ENCODE data around the gene ERN1. TPM values are rescaled to one million over a fixed set of nuclear protein-coding genes. Genes with fewer than 3 reads are reported as not detected.
"Not testable (repeated sequence)": the region's sequence is repeated elsewhere in the genome, so short reads cannot be mapped to it uniquely, and the experiment has no call there.

ERN1 gene
- total RNA-seq, 1 experiment from 2014 or later = 6.5 TPM

DNA sequence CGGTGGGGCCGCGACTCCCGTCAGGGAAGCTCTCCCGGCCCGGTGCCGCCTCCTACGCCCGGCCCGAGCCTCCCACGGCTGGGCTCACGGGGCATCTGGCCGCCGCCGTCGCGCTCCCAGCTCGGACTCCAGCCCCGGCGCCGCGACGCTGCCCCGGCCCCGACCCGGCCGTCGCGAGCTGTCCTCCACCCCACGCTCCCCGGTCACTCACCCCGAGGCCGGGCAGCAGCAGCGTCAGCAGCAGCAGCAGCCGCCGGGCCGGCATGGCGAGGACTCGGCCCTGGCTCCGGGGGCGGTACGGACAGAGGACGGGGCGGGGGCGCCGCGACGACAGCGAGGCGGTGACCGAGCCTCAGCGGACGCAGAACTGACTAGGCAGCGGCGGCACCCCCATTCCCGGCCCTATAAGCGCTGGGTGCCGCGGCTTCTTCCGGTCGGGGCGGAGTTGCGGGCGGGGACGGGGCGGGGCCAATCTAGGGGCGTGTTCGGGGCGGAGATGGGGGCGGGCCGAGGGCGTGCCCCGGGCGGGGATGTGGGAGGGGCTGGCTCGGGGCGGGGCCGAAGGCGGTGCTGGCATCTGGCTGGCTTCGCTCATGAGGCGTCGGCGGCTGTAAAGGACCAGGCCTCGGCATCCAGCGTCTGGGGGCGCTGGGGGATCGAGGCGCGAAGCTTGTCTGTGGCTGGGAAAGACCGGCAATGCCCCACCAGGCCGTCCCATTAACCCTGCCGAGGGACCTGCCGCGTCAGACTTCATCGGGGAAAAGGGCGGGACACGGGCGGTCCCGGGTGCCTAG lies at the start of gene ERN1 (continued):
- TF ChIP-seq, protein P1, sequence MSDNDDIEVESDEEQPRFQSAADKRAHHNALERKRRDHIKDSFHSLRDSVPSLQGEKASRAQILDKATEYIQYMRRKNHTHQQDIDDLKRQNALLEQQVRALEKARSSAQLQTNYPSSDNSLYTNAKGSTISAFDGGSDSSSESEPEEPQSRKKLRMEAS (CRISPR knock-in tag; IDR thresholded peaks at IDR 0.05) = peak; percentile 92
- TF ChIP-seq, protein P2, sequence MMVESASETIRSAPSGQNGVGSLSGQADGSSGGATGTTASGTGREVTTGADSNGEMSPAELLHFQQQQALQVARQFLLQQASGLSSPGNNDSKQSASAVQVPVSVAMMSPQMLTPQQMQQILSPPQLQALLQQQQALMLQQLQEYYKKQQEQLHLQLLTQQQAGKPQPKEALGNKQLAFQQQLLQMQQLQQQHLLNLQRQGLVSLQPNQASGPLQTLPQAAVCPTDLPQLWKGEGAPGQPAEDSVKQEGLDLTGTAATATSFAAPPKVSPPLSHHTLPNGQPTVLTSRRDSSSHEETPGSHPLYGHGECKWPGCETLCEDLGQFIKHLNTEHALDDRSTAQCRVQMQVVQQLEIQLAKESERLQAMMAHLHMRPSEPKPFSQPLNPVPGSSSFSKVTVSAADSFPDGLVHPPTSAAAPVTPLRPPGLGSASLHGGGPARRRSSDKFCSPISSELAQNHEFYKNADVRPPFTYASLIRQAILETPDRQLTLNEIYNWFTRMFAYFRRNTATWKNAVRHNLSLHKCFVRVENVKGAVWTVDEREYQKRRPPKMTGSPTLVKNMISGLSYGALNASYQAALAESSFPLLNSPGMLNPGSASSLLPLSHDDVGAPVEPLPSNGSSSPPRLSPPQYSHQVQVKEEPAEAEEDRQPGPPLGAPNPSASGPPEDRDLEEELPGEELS (CRISPR knock-in tag; IDR thresholded peaks at IDR 0.05) = peak; percentile 49; the same call in 1 of the 2 replicates
- TF ChIP-seq, protein P3, sequence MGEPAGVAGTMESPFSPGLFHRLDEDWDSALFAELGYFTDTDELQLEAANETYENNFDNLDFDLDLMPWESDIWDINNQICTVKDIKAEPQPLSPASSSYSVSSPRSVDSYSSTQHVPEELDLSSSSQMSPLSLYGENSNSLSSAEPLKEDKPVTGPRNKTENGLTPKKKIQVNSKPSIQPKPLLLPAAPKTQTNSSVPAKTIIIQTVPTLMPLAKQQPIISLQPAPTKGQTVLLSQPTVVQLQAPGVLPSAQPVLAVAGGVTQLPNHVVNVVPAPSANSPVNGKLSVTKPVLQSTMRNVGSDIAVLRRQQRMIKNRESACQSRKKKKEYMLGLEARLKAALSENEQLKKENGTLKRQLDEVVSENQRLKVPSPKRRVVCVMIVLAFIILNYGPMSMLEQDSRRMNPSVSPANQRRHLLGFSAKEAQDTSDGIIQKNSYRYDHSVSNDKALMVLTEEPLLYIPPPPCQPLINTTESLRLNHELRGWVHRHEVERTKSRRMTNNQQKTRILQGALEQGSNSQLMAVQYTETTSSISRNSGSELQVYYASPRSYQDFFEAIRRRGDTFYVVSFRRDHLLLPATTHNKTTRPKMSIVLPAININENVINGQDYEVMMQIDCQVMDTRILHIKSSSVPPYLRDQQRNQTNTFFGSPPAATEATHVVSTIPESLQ (CRISPR knock-in tag; IDR thresholded peaks at IDR 0.05) = no peak
- no peak for TF ChIP-seq SMAD4 (CRISPR knock-in tag; IDR thresholded peaks at IDR 0.05)

DNA sequence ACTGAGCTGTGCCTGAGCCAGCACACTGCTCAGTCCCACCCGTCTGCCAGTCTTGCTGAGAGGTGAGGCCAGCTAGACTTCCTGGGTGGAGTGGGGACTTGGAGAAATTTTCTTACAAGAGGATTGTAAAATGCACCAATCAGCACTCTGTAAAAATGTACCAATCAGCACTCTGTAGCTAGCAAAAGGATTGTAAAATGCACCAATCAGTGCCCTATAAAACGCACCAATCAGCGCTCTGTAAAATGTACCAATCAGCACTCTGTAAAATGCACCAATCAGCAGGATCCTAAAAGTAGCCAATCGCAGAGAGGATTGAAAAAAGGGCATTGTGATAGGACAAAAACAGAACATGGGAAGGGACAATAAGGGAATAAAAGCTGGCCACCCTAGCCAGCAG lies 49.1 kb upstream of the ERN1 start:
- H3K27ac Mint-ChIP-seq; POLR2A ChIA-PET; CTCF ChIA-PET; H3K27me3 Mint-ChIP-seq (ENCODE audit: low read depth); H3K4me1 Mint-ChIP-seq; H3K4me3 Mint-ChIP-seq; ATAC-seq; DNase-seq (ENCODE audit: low spot score): not testable (repeated sequence)
- Mint-ChIP-seq H3K36me3 (peaks cover 15% of the 10 kb centered on the region), H3K9me3 (peaks cover 13% of the 10 kb centered on the region)

DNA sequence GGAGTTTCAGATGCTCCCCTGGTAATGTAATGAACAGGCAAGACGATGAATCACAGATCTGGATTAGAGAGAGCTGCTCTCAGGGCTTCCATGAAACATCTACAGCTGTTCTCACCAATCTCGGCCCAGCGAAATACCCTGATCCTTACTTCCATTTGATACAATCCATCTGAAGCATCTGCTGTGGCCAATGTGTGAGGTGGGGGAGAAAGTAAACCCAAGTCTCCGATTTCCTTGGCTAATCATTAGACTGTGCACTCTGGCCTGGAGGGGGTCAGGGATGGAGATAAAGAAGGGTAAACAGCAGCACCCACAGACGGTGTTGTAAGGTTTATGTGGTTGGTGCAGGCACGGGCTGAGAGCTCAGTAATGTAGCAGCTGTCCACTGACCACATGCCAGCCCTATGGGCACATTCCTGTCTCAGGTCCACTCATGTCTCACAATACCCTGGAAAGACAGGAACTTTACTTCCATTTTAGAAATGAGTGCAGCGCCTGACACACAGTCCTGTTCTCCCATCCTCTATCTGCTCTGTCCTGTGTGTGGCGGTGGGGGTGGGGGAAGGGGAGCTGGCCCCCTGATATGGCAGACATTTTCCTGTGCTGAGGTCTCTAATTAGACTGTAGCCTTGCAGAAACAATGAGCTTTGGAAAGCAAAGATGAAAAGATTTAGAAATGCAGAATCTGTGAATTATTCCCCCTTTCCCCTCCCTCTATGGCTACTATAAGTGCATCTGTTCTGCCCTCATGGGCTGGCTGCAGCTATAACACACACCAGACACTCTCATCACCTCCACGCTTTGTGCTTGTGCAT lies 48.3 kb upstream of the ERN1 start:
- Mint-ChIP-seq H3K36me3 (peaks cover 15% of the 10 kb centered on the region), H3K27ac (no peak overlapping the region), H3K9me3 (peaks cover 13% of the 10 kb centered on the region), H3K27me3 (ENCODE audit: low read depth) (no peaks in the 10 kb centered on the region), H3K4me3 (no peak overlapping the region), H3K4me1 (no peaks in the 10 kb centered on the region)
- ATAC-seq (no peak), DNase-seq (ENCODE audit: low spot score) (no peak)
- TF ChIP-seq GABPB1 (CRISPR knock-in tag; IDR thresholded peaks at IDR 0.05) (peak; percentile 61), MYBL2 (CRISPR knock-in tag; IDR thresholded peaks at IDR 0.05) (no peak)
- CTCF ChIA-PET = interaction anchor here (1.4 kb wide), 1 partner anchor 104 kb away, joined by 3 read pairs; no protein-coding TSS in a partner anchor
- POLR2A ChIA-PET = interaction anchor here (0.5 kb wide), 1 partner anchor 258 kb away, joined by 8 read pairs; no protein-coding TSS in a partner anchor

DNA sequence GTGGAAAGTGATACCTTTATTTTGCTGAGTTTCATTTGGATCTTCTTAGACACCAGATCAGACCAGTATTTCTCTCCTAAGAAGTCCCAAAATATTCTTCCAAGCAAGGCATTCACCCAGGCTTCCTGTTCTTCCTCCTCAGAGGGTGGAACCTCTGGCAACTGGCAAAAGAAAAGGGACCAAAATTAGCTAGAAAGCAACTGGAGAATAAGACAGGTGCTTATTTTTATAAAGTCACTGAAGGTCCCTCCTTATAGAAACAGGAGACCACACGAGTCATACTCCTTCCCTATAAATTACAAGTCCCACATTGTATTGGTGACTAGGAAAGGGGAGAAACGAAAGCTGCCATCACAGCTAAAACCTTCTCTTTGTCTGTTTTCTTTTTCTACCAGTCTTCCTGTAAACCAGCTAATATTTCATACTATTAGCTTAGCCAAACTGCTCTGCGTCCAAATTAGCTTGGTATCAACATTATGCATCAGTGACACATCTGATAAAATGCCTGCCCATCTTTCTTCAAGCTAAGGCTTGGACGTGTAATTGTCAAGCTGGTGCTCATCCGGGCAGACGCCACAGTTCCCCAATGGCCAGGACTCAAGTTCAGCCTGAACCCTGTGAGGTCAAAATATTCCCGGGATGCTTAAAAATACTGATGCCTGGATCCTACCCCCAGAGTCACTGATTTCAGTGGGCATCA lies 47.5 kb upstream of the ERN1 start:
- ChIA-PET POLR2A (interaction anchor here (0.5 kb wide), 1 partner anchor 257 kb away, joined by 8 read pairs; no protein-coding TSS in a partner anchor), CTCF (interaction anchor here (0.6 to 1.4 kb wide), 2 partner anchors 105 to 216 kb away, joined by 3 to 6 read pairs; no protein-coding TSS in a partner anchor)
- Mint-ChIP-seq H3K36me3 (peaks cover 15% of the 10 kb centered on the region), H3K4me1 (no peaks in the 10 kb centered on the region), H3K9me3 (peaks cover 13% of the 10 kb centered on the region), H3K27ac (no peak overlapping the region), H3K4me3 (no peak overlapping the region), H3K27me3 (ENCODE audit: low read depth) (no peaks in the 10 kb centered on the region)
- DNase-seq (ENCODE audit: low spot score) (no peak), ATAC-seq (no peak)
- no peak for TF ChIP-seq CREM (CRISPR knock-in tag; IDR thresholded peaks at IDR 0.05)
- TF ChIP-seq TP53 (CRISPR knock-in tag; IDR thresholded peaks at IDR 0.05) = no peak
- TF ChIP-seq, protein P2 (CRISPR knock-in tag; IDR thresholded peaks at IDR 0.05) = no peak
- TF ChIP-seq, protein P4, sequence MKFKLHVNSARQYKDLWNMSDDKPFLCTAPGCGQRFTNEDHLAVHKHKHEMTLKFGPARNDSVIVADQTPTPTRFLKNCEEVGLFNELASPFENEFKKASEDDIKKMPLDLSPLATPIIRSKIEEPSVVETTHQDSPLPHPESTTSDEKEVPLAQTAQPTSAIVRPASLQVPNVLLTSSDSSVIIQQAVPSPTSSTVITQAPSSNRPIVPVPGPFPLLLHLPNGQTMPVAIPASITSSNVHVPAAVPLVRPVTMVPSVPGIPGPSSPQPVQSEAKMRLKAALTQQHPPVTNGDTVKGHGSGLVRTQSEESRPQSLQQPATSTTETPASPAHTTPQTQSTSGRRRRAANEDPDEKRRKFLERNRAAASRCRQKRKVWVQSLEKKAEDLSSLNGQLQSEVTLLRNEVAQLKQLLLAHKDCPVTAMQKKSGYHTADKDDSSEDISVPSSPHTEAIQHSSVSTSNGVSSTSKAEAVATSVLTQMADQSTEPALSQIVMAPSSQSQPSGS (CRISPR knock-in tag; IDR thresholded peaks at IDR 0.05; ENCODE audit: borderline replicate concordance, low read depth) = no peak
- TF ChIP-seq, protein P5, sequence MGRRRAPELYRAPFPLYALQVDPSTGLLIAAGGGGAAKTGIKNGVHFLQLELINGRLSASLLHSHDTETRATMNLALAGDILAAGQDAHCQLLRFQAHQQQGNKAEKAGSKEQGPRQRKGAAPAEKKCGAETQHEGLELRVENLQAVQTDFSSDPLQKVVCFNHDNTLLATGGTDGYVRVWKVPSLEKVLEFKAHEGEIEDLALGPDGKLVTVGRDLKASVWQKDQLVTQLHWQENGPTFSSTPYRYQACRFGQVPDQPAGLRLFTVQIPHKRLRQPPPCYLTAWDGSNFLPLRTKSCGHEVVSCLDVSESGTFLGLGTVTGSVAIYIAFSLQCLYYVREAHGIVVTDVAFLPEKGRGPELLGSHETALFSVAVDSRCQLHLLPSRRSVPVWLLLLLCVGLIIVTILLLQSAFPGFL (CRISPR knock-in tag; IDR thresholded peaks at IDR 0.05; ENCODE audit: borderline replicate concordance) = no peak
- no peak for TF ChIP-seq NFE2L1 (CRISPR knock-in tag; IDR thresholded peaks at IDR 0.05)
- TF ChIP-seq FOXJ3 (CRISPR knock-in tag; IDR thresholded peaks at IDR 0.05; ENCODE audit: borderline replicate concordance) = no peak
- TF ChIP-seq ATF1 (CRISPR knock-in tag; IDR thresholded peaks at IDR 0.05) = no peak
- TF ChIP-seq, protein P6, sequence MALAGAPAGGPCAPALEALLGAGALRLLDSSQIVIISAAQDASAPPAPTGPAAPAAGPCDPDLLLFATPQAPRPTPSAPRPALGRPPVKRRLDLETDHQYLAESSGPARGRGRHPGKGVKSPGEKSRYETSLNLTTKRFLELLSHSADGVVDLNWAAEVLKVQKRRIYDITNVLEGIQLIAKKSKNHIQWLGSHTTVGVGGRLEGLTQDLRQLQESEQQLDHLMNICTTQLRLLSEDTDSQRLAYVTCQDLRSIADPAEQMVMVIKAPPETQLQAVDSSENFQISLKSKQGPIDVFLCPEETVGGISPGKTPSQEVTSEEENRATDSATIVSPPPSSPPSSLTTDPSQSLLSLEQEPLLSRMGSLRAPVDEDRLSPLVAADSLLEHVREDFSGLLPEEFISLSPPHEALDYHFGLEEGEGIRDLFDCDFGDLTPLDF (CRISPR knock-in tag; IDR thresholded peaks at IDR 0.05) = no peak

Data from WTC11 (cell line).